Stimulated activated CD4-positive, alpha-beta T cell treated with anti-CD3 and anti-CD28 coated beads, TNF-alpha, amount 100 ng/mL, for 4 hours (primary cell): ENCODE measurements around the gene CDH4.

Experiments
- DNase-seq, 3 experiments: peaks; one replicate each; pipeline ENCODE4 v3.0.0-alpha.2; 2020; ENCODE audit warnings: low read depth in 3 of 3

The CDH4 gene

GRCh38 chr20:61601853-61602252, 349.8 kb downstream of the CDH4 start:
- DNase-seq: no peak

- no peak for DNase-seq
Measured at GRCh38 chr20:61603715-61604114, 351.7 kb downstream of the CDH4 start.

- DNase-seq: no peak
Measured at GRCh38 chr20:61604549-61604948, 352.5 kb downstream of the CDH4 start.

- no peak for DNase-seq
Measured at GRCh38 chr20:61605283-61605682, 353.2 kb downstream of the CDH4 start.

DNA sequence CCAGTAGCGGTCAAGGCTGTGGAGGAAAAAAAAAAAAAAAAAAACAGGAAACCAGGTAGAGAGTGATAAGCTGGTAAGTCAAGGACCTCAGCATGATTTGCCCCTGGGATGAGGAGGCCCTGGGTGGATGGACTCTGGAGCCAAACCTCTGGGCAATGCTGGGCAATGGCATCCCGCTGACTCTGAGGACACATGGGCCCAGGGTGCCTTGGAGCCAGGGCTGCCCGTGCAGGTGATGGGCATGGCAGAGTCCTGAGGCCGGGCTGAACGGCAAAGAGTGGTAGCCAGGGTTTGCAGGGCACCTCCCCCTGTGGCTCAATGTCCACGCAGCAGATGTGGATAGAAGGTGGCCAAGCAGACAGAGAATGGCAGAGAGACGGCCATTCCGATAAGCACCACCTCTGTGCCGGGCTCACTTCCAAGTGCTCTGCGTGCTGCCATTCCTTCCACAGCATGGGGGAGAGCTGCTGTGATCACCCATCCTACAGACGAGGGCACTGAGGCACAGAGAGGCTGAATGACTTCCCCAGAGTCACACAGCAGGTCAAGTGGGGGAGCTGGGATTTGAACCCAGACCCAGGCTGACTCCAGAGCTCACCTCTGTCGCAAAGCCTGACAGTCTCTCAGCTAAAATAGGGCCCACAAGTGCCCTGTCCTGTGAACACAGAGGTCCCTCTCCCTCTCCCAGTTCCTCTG, 353.9 kb downstream of the CDH4 start:
- DNase-seq: no peak

GRCh38 chr20:61608275-61609085, 356.4 kb downstream of the CDH4 start:
- DNase-seq: no peak

DNA sequence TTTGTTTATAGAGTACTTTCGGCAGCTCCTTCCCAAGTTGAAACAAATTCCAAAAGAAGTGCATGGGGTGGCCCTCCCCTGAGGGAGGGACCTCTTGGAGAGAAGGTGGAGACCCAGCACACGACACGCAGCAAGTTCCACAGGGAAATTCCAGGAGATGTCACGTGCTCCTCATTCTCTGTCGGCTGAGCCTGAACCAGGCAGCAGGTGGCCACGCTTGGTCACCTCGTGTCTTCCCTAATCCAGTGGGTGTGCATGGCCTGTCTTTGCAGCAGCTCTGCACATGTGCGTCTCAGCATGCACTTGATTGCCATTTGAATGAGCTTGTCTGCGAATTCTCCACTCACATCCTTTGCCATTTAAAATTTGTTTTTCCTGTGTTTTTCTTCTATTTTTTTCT, 357.4 kb downstream of the CDH4 start:
- DNase-seq: no peak

- no peak for DNase-seq
Measured at GRCh38 chr20:61611401-61612180, 359.5 kb downstream of the CDH4 start.

DNA sequence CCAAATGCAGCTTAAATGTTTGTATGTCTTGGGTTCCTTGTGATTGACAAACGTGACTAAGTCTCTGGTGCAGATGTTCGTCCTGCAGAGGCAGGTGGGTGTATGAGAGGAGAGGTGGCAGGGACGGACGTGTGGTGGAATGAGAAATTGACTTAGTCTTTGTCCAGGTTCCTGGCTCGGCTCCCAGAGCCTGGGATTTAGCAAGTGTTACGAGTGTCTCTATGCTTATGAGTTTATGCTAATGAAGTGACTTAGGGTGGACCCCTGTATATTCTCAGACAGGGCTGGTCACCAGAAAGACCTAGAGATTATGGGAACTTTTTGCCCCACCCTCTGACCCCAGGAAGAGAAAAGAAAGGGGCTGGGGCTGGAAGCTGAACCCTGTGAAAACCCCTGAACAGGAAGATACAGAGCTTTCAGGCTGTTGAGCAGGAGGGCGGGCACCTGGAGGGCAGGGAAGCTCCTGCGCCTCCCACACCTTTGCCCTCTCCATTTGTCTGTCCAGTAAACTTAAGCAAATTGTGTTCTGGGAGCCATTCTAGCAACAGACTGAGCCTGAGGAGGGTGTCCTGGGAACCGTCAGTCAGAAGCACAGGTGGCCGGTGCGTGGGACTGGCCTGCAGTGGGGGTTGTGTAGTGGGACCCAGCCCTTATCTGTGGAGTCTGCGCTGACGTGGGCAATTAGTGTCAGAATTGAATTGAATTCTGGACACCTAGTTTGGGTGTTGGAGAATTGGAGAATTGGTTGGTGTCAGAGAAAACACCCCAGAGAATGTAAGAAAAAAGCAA, 362.1 kb downstream of the CDH4 start:
- no peak for DNase-seq

- no peak for DNase-seq
Measured at GRCh38 chr20:61614706-61615100, 362.6 kb downstream of the CDH4 start.

GRCh38 chr20:61615806-61616205, 363.7 kb downstream of the CDH4 start:
- DNase-seq: no peak

DNA sequence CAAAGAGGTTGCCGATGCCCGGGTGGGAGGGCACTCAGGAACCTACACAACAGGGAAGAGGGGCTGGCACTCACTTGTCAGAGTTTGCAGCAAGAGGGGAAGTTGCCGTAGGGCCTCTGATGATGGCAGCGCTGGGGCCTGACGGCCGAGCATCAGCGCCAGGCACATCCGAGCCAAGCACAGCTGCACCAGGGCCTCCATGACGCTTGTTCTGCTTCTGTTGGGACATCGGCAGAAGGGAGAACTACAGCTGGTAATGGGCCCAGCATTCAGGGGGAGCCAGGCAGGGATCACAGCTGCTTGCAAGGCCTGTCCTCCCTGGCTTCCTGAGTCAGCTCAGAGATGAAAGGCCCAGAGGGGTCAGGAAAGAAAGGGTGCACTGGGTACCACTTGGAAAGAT, 367.7 kb downstream of the CDH4 start:
- no peak for DNase-seq

- DNase-seq: no peak
Measured at GRCh38 chr20:61620174-61620573, 368.1 kb downstream of the CDH4 start.

- DNase-seq: no peak
Measured at GRCh38 chr20:61621035-61621730, 369.1 kb downstream of the CDH4 start.

- DNase-seq: no peak
Measured at GRCh38 chr20:61621852-61622251, 369.8 kb downstream of the CDH4 start.

GRCh38 chr20:61623451-61623850, 371.4 kb downstream of the CDH4 start:
- DNase-seq: no peak

DNA sequence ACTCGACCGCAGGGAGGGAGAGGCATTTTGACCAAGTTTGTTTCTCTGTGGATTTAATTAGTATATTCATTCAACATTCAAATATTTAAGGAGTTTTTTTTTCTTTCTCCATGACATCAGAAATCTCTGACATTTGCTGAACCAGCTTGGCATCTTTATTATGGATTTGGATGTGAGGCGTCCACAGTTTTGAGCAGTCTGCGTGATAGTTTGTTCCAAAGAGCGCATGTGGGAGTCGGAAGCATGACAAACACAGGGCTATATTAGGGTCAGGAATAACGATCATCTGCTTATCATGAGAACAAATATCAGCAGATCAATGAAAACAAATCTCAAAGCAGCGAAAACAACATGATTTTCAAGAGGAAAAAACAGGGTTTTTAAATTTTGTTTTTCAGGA, 373.2 kb downstream of the CDH4 start:
- DNase-seq: no peak

GRCh38 chr20:61626412-61626811, 374.4 kb downstream of the CDH4 start:
- no peak for DNase-seq

DNA sequence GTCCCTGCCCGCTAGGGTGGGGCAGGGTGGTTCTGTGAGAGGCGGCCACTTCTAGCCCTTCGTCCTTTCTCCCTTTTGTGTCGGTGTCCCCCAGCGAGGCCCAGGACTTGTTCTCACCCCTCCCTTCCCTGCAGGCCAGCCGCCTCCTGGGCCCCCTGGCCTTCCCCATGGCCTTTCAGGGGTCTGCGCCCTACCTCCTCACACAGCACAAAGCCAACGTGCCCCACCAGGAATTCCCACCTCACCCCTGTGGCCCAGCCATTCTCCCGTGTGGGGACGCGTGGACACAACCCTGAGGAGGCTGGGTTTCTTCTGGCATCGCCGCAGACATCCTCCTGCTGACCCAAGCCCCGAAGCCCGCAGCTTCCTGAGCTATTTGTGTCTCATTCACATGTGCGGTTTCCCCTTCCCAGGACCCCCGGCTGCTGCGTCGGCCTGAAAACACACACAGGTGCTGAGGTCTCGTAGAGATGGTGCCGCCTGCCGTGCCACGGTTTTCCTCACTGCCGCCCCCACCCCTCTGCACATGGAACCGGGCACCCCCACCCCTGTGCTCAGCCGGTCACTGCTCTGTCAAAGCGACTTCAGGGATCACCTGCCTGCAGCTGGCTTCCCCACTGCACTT, 375.8 kb downstream of the CDH4 start:
- DNase-seq: no peak

DNA sequence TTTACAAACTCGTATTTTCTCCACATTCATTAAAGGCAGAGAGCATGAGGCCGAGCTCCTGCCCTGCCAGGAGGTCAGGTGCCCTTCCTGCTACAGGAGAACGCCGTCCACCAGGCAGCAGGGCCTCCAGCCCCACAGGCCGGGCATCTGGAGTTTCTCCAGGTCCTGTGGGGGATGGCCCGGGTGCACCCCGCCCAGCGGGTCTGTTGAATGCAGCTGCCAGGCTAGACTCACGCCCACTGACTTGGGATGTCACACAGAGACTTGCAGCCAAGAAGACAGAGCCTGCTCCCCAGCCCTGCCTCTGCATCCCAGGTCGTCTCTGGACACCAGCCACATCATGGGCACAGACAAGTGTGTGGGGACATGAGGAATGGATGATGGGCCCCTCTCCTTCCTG, 376.4 kb downstream of the CDH4 start:
- no peak for DNase-seq
